ENCODE data around the gene ACTG1. TPM values are rescaled to one million over a fixed set of nuclear protein-coding genes. Genes with fewer than 3 reads are reported as not detected.

ACTG1 gene
- total and polyA plus RNA-seq, 11 donors, result 149 to 1,653 (median 423) TPM

- 35 to 63% (median 52%) methylated on average over 3 to 4 of the region's 4 CpGs for WGBS, 4 donors
- intact Hi-C loops (cut with DNase I), result loop anchor here in 6 of 10 donors (5.0 to 10.0 kb wide), 4 partner anchors 36 to 348 kb away; partner anchors contain the start of genes FAAP100 (in 4 of the 6), BAHCC1 (in 1 of the 6) and P4HB (in 1 of the 6)
Measured at GRCh38 chr17:81516439-81516838, 3.8 kb upstream of the ACTG1 start.

GRCh38 chr17:81515530-81516041, 3.0 kb upstream of the ACTG1 start:
- Histone ChIP-seq H3K4me3 (peak overlapping the region; percentile 81 to 99 (median 94)), H3K4me1 (peaks cover 8 to 71% (median 46%) of the 10 kb centered on the region in 12 donors), H3K27me3 (no peaks in the 10 kb centered on the region), H3K36me3 (peaks cover 11 to 19% (median 15%) of the 10 kb centered on the region in 9 donors), H3K27ac (peak overlapping the region; percentile 96 to 100 (median 100)), H3K9me3 (no peaks in the 10 kb centered on the region)
- peak in 3 of 5 donors; percentile 39 to 73 (median 45) for DNase-seq
- 38 to 48% (median 44%) methylated on average over 19 of the region's 19 CpGs for WGBS, 4 donors
- intact Hi-C loops (cut with DNase I), result loop anchor here in 6 of 10 donors (5.0 to 10.0 kb wide), 4 partner anchors 37 to 349 kb away; partner anchors contain the start of genes FAAP100 (in 4 of the 6), BAHCC1 (in 1 of the 6) and P4HB (in 1 of the 6)
- no peak for TF ChIP-seq POLR2A (IDR thresholded peaks at IDR 0.05)
- no peak for TF ChIP-seq CTCF (IDR thresholded peaks at IDR 0.05)
- ATAC-seq, result no peak

More at GRCh38 chr17:81516439-81516838, 3.8 kb upstream of the ACTG1 start:
- H3K4me3 ChIP-seq, result peak overlapping the region in 11 of 12 donors; percentile 6 to 99 (median 94)
- H3K4me1 ChIP-seq, result peaks cover 8 to 66% (median 46%) of the 10 kb centered on the region in 12 donors
- TF ChIP-seq CTCF (IDR thresholded peaks at IDR 0.05), result no peak
- no peak for TF ChIP-seq POLR2A (IDR thresholded peaks at IDR 0.05)
- peak overlapping the region in 10 of 12 donors; percentile 99 to 100 (median 100) for H3K27ac ChIP-seq
- H3K9me3 ChIP-seq, result no peaks in the 10 kb centered on the region
- ATAC-seq (no peak), DNase-seq (peak in 1 of 5 donors; percentile 21)
- H3K27me3 ChIP-seq, result no peaks in the 10 kb centered on the region
- peaks cover 2 to 11% (median 7%) of the 10 kb centered on the region in 9 donors for H3K36me3 ChIP-seq

- Histone ChIP-seq H3K4me1 (peaks cover 8 to 68% (median 48%) of the 10 kb centered on the region in 12 donors), H3K36me3 (peaks cover 17 to 26% (median 22%) of the 10 kb centered on the region in 9 donors), H3K27ac (peak overlapping the region; percentile 96 to 100 (median 100)), H3K9me3 (no peaks in the 10 kb centered on the region), H3K27me3 (no peaks in the 10 kb centered on the region), H3K4me3 (peak overlapping the region; percentile 81 to 99 (median 94))
- TF ChIP-seq CTCF (IDR thresholded peaks at IDR 0.05) (no peak), POLR2A (IDR thresholded peaks at IDR 0.05) (peak; percentile 74 to 83)
- intact Hi-C loops (cut with DNase I), result loop anchor here in 6 of 10 donors (5.0 to 10.0 kb wide), 6 partner anchors 37 to 350 kb away; partner anchors contain the start of genes FAAP100 (in 5 of the 6), BAHCC1 (in 2 of the 6) and P4HB (in 1 of the 6)
- ATAC-seq (peak; percentile 24 to 60 (median 57)), DNase-seq (peak; percentile 88 to 94 (median 91))
- WGBS, 4 donors, result 1% methylated on average over 43 to 82 of the region's 82 CpGs
Measured at GRCh38 chr17:81514739-81515529, 2.3 kb upstream of the ACTG1 start.

GRCh38 chr17:81514489-81514738, 1.8 kb upstream of the ACTG1 start:
- H3K9me3 ChIP-seq, result no peaks in the 10 kb centered on the region
- peak overlapping the region; percentile 81 to 99 (median 94) for H3K4me3 ChIP-seq
- H3K27ac ChIP-seq, result peak overlapping the region; percentile 96 to 100 (median 100)
- H3K27me3 ChIP-seq, result no peaks in the 10 kb centered on the region
- TF ChIP-seq POLR2A (IDR thresholded peaks at IDR 0.05), result no peak
- TF ChIP-seq CTCF (IDR thresholded peaks at IDR 0.05), result no peak
- intact Hi-C loops (cut with DNase I), result loop anchor here in 4 of 10 donors (5.0 to 10.0 kb wide), 6 partner anchors 38 to 350 kb away; partner anchors contain the start of genes BAHCC1 (in 2 of the 4), FAAP100 (in 1 of the 4) and P4HB (in 1 of the 4)
- H3K4me1 ChIP-seq, result peaks cover 7 to 67% (median 46%) of the 10 kb centered on the region in 12 donors
- ATAC-seq (no peak), DNase-seq (no peak)
- 0 to 1% (median 1%) methylated on average over 13 to 34 of the region's 34 CpGs for WGBS, 4 donors
- H3K36me3 ChIP-seq, result peaks cover 18 to 31% (median 27%) of the 10 kb centered on the region in 9 donors
